ENCODE results near the gene GPER1.

GRCh38 chr7:1124816-1125602, 37.1 kb downstream of the GPER1 start:
- TF ChIP-seq, protein P1, sequence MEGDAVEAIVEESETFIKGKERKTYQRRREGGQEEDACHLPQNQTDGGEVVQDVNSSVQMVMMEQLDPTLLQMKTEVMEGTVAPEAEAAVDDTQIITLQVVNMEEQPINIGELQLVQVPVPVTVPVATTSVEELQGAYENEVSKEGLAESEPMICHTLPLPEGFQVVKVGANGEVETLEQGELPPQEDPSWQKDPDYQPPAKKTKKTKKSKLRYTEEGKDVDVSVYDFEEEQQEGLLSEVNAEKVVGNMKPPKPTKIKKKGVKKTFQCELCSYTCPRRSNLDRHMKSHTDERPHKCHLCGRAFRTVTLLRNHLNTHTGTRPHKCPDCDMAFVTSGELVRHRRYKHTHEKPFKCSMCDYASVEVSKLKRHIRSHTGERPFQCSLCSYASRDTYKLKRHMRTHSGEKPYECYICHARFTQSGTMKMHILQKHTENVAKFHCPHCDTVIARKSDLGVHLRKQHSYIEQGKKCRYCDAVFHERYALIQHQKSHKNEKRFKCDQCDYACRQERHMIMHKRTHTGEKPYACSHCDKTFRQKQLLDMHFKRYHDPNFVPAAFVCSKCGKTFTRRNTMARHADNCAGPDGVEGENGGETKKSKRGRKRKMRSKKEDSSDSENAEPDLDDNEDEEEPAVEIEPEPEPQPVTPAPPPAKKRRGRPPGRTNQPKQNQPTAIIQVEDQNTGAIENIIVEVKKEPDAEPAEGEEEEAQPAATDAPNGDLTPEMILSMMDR (IDR thresholded peaks at IDR 0.05), result no peak
- TF ChIP-seq POLR2A (IDR thresholded peaks at IDR 0.05), result no peak

All from adrenal gland (tissue), 5 donors.